SK-N-SH treated with all-trans-retinoic acid at 6 μM for 48 hours (cell line): ENCODE data around the gene GSTA2.

Source experiments
- CREB5 ChIP-seq: fragments of 250-450 bp; sonication (Bioruptor Pico); IDR thresholded peaks from 2 replicates; pipeline ENCODE4 v1.5.1; 2020; ENCODE audit warnings: low read depth, mild to moderate bottlenecking, moderate library complexity
- GLIS3 ChIP-seq: fragments of 250-450 bp; sonication (Bioruptor Pico); IDR thresholded peaks from 2 replicates; pipeline ENCODE4 v1.5.0; 2020; ENCODE audit warnings: mild to moderate bottlenecking, moderate library complexity
- ISL1 ChIP-seq: fragments of 250-450 bp; sonication (Bioruptor Pico); IDR thresholded peaks from 2 replicates; pipeline ENCODE4 v2.1.2; 2022; ENCODE audit warnings: mild to moderate bottlenecking, moderate library complexity
- OSR1 ChIP-seq: fragments of 250-450 bp; sonication (Bioruptor Pico); IDR thresholded peaks from 2 replicates; pipeline ENCODE4 v1.8.0; 2022; ENCODE audit warnings: moderate library complexity, mild to moderate bottlenecking, inconsistent platforms
- PATZ1 ChIP-seq: fragments of 250-450 bp; sonication (Bioruptor Pico); IDR thresholded peaks from 2 replicates; pipeline ENCODE4 v1.8.0; 2020; ENCODE audit warnings: mild to moderate bottlenecking, moderate library complexity, borderline replicate concordance
- POU6F1 ChIP-seq: fragments of 250-450 bp; sonication (Bioruptor Pico); IDR thresholded peaks from 2 replicates; pipeline ENCODE4 v1.8.0; 2021; ENCODE audit warnings: low read depth, mild to moderate bottlenecking, moderate library complexity, borderline replicate concordance
- PPARA ChIP-seq: fragments of 250-450 bp; sonication (Bioruptor Pico); IDR thresholded peaks from 2 replicates; pipeline ENCODE4 v1.5.0; 2020; ENCODE audit warnings: mild to moderate bottlenecking, borderline replicate concordance
- RARB ChIP-seq: fragments of 250-450 bp; sonication (Bioruptor Pico); IDR thresholded peaks from 2 replicates; pipeline ENCODE4 v1.8.0; 2021; ENCODE audit warnings: mild to moderate bottlenecking, moderate library complexity
- TCF4 ChIP-seq: fragments of 250-450 bp; sonication (Bioruptor Pico); IDR thresholded peaks from 2 replicates; pipeline ENCODE4 v1.8.0; 2021; ENCODE audit warnings: mild to moderate bottlenecking, moderate library complexity, borderline replicate concordance
- TSHZ2 ChIP-seq: fragments of 250-450 bp; sonication (Bioruptor Pico); IDR thresholded peaks from 2 replicates; pipeline ENCODE4 v1.5.0; 2020; ENCODE audit warnings: mild to moderate bottlenecking, moderate library complexity
- ZC3H10 ChIP-seq: fragments of 250-450 bp; sonication (Bioruptor Pico); IDR thresholded peaks from 2 replicates; pipeline ENCODE4 v1.5.1; 2021; ENCODE audit warnings: mild to moderate bottlenecking, moderate library complexity
- ZNF565 ChIP-seq: fragments of 450-650 bp; formaldehyde crosslinking; conservative IDR thresholded peaks from 2 replicates; pipeline ENCODE4 v1.5.0; 2020; ENCODE audit warnings: low read depth, mild to moderate bottlenecking, moderate library complexity

- no peak for TF ChIP-seq ISL1 (CRISPR knock-in tag)
- TF ChIP-seq TSHZ2 (CRISPR knock-in tag), result no peak
- no peak for TF ChIP-seq POU6F1 (CRISPR knock-in tag)
- TF ChIP-seq OSR1 (CRISPR knock-in tag), result no peak
- TF ChIP-seq ZNF565 (CRISPR knock-in tag), result no peak
- no peak for TF ChIP-seq PATZ1 (CRISPR knock-in tag)
- no peak for TF ChIP-seq PPARA (CRISPR knock-in tag)
- TF ChIP-seq CREB5 (CRISPR knock-in tag), result no peak
- no peak for TF ChIP-seq TCF4 (CRISPR knock-in tag)
- no peak for TF ChIP-seq GLIS3
- no peak for TF ChIP-seq ZC3H10 (CRISPR knock-in tag)
- TF ChIP-seq RARB (CRISPR knock-in tag), result no peak
These were observed 45.4 kb upstream of the GSTA2 start for GRCh38 chr6:52808660-52809059.
